ENCODE measurements around the gene CTNNBIP1. TPM values are rescaled to one million over a fixed set of nuclear protein-coding genes. Genes with fewer than 3 reads are reported as not detected.

Gene CTNNBIP1
- total and polyA plus RNA-seq, 2 donors from 2014 or later, result 21.9 to 26.4 TPM

GRCh38 chr1:9891207-9891606 lies 18.9 kb downstream of the CTNNBIP1 start:
- Histone ChIP-seq H3K9ac (ENCODE audit: low read length in 3 of 3) (no peak overlapping the region), H3K9me3 (ENCODE audit: control insufficient read depth in 2 of 3, insufficient read depth in 1 of 3, low read length in 3 of 3) (no peaks in the 10 kb centered on the region), H3K4me1 (ENCODE audit: control insufficient read depth in 2 of 3, insufficient read depth in 2 of 3, low read depth in 1 of 3, low read length in 3 of 3) (peaks cover 0 to 12% (median 2%) of the 10 kb centered on the region in 3 donors), H3K27me3 (ENCODE audit: control insufficient read depth, insufficient read depth, low read length) (no peaks in the 10 kb centered on the region), H3K27ac (ENCODE audit: low read depth in 2 of 2, low read length in 2 of 2) (no peak overlapping the region), H3K4me3 (ENCODE audit: low read length in 3 of 3) (no peak overlapping the region), H3K36me3 (ENCODE audit: control insufficient read depth in 2 of 3, insufficient read depth in 3 of 3, low read length in 3 of 3) (no peaks in the 10 kb centered on the region)
- FAIRE-seq, result no peak
- peak in 1 of 5 donors; percentile 35 for DNase-seq
- no peak for TF ChIP-seq CTCF (IDR thresholded peaks at IDR 0.05; ENCODE audit: borderline replicate concordance, extremely low read depth, insufficient read depth)
- intact Hi-C loops (cut with DNase I), result no loop called here

GRCh38 chr1:9890224-9890731 lies 19.8 kb downstream of the CTNNBIP1 start:
- no peak overlapping the region for H3K9ac ChIP-seq (ENCODE audit: low read length in 3 of 3)
- peak in 2 of 5 donors; percentile 72 to 85 for DNase-seq
- H3K27ac ChIP-seq (ENCODE audit: low read depth in 2 of 2, low read length in 2 of 2), result no peak overlapping the region
- no peaks in the 10 kb centered on the region for H3K9me3 ChIP-seq (ENCODE audit: control insufficient read depth in 2 of 3, insufficient read depth in 1 of 3, low read length in 3 of 3)
- peaks cover 0 to 12% (median 2%) of the 10 kb centered on the region in 3 donors for H3K4me1 ChIP-seq (ENCODE audit: control insufficient read depth in 2 of 3, insufficient read depth in 2 of 3, low read depth in 1 of 3, low read length in 3 of 3)
- no peaks in the 10 kb centered on the region for H3K27me3 ChIP-seq (ENCODE audit: control insufficient read depth, insufficient read depth, low read length)
- intact Hi-C loops (cut with DNase I), result no loop called here
- no peak for TF ChIP-seq CTCF (IDR thresholded peaks at IDR 0.05; ENCODE audit: borderline replicate concordance, extremely low read depth, insufficient read depth)
- H3K36me3 ChIP-seq (ENCODE audit: control insufficient read depth in 2 of 3, insufficient read depth in 3 of 3, low read length in 3 of 3), result no peaks in the 10 kb centered on the region
- no peak overlapping the region for H3K4me3 ChIP-seq (ENCODE audit: low read length in 3 of 3)
- FAIRE-seq, result no peak

GRCh38 chr1:9889411-9889810 lies 20.7 kb downstream of the CTNNBIP1 start:
- intact Hi-C loops (cut with DNase I), result no loop called here
- H3K4me1 ChIP-seq (ENCODE audit: control insufficient read depth in 2 of 3, insufficient read depth in 2 of 3, low read depth in 1 of 3, low read length in 3 of 3), result peaks cover 0 to 12% (median 2%) of the 10 kb centered on the region in 3 donors

More at GRCh38 chr1:9889411-9889810, 20.7 kb downstream of the CTNNBIP1 start:
- Histone ChIP-seq H3K27me3 (ENCODE audit: control insufficient read depth, insufficient read depth, low read length) (no peaks in the 10 kb centered on the region), H3K9ac (ENCODE audit: low read length in 3 of 3) (no peak overlapping the region), H3K27ac (ENCODE audit: low read depth in 2 of 2, low read length in 2 of 2) (no peak overlapping the region), H3K4me3 (ENCODE audit: low read length in 3 of 3) (no peak overlapping the region), H3K36me3 (ENCODE audit: control insufficient read depth in 2 of 3, insufficient read depth in 3 of 3, low read length in 3 of 3) (no peaks in the 10 kb centered on the region), H3K9me3 (ENCODE audit: control insufficient read depth in 2 of 3, insufficient read depth in 1 of 3, low read length in 3 of 3) (no peaks in the 10 kb centered on the region)
- no peak for FAIRE-seq
- no peak for TF ChIP-seq CTCF (IDR thresholded peaks at IDR 0.05; ENCODE audit: borderline replicate concordance, extremely low read depth, insufficient read depth)
- no peak for DNase-seq
